NCI-H446 (cell line): ENCODE measurements around the gene OMP.
A peak's percentile ranks its signal among the peaks of the same experiment; 100 is the strongest.

Experiments
- DNase-seq, 2 experiments: peaks; one replicate each; lab custom pipeline; 2025; lab: John Stamatoyannopoulos, UW

The OMP gene

DNA sequence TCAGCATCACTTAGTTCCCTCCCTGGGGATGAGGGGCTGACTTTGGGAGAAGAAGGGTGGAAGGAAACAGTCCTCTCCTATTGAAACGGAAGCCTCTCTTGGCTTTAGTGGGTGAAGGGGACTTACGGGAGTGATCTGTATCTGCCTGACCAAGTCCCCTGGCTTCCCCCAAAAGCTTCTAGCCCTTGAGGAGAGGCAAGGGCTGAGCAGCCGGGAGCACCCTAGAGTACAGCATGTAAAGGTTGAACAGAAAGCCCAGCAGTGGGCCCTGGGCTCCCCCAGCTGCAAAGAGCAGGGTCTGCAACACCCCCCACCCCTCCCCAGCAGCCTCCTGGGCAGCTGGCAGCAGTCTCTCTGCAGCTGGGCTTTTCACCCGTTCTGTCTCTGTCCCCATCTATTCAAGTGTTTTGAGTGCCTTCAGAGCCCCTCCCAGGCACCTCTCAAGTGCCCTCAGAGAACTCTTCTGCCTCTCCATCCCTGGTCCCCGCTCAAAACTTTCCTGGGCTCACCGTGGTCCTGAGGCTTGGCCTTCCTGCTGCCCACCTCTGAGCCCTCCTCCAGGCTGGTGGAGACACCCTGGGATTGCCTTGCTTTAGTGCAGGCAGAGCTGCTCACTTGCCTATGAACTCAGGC lies 33.2 kb upstream of the OMP start:
- no peak for DNase-seq

DNA sequence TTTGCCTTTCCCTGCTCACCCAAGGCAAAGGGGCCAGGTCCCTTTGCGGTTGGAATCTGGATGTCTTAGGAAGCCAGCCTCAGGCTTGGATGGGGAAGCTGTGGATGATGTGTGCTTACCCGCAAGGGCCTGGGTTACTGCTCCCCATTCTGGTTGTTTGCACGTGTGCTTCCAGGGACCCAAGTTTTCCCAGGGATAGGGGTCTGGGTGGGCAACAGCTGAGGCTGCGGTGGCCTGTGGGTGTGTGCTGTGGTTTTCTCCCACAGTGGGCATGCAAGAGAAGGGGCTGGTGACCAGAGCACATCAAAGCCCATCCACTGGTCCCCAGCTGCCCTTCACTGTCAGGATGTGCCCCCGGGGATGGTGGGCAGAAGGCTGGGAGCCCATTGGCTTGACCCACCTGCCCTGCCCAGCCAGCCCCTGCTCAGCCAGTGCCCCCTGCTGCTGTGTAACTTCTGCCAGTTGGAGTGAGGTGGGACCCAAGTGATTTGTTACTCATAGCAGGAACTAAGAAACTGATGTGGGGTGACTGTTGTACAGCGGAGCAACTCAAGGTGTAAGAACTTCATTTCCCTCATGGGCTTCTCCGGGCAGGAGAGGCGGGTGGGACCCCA lies 32.6 kb upstream of the OMP start:
- DNase-seq: no peak

DNA sequence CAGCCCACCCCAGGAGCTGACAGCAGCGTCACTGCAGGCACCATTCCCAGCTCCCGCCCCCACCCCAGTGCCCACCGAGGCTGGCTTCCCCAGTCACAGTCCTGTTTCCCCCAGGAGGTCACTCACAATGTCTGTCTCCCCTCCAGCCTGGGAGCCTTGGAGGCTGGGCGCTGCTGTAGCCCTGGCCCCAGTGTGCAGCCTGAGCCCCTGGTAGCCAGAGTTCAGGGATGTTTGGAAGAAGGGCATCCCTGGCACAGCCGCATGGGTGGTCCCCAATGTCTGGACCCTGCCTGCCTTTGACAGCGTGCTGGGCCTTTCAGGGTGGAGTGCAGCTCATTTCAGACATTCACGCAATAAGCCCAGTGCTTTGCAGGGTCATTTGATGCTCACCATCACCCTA lies 31.6 kb upstream of the OMP start:
- no peak for DNase-seq

DNA sequence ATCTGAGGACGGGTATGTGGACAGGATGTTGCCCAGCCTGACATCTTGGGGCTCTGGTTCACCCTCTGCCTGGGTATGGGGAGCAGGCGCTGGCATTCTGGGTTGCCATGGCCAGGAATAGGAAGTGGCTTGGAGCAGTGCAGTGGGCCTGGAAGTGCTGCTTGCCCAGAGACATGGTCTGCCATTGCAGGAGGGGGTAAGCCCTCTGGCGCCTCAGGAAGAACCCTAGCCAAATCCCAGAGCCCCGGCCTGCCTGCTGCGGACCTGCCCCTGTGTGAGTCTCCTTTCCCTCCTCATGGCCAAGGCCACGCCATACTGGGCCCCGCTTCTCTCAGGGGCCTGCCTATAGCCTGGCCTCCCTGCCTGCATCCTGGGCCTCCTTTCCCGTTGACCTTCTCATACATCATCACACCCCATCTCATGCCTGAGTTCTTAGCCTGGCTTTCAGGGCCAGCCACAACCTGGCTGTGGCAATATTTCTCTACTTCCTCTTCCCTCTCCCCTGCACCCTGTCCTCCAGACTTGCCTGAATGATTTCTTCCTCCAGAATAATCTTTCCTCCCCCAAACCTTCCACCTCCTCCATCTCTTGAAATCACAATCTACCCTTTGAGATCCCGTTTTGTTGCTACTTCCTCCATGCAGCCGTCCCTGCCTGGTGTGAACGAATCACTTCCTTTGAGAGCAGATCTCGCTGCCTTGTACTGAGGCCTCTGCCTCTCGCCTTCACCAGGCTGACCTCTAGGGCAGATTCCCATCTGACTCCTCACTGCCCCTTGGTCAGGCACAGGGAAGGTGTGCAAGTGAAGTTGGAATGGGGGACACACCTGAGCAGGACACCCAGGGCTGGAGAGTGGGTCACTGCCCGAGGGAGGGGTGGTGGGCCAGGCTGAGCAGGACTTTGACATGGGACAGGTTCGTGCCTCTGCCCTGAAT lies 30.7 kb upstream of the OMP start:
- DNase-seq: no peak

DNA sequence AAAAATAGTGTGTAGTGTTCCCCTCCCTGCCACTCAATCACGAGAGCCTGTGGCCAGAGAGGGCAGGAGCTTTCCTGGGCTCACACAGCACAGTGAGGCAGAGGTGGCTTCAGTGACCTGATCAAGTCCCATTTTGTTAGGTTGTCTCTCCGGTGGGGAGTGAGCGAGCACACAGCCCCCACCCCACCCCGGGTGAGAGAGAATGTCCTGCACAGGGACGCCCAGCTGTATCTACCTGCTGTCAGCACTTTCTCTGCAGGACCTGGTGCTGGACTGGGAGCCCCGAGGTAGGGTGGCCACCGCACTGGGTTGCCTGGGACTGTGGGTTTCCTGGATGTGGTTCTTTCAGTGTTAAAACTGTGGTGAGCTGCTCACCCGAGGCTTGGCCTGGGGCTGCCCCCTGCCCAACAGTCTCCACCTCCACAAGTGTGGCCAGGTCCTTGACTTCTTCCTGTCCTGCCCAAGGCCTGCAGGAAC lies 29.8 kb upstream of the OMP start:
- no peak for DNase-seq

DNA sequence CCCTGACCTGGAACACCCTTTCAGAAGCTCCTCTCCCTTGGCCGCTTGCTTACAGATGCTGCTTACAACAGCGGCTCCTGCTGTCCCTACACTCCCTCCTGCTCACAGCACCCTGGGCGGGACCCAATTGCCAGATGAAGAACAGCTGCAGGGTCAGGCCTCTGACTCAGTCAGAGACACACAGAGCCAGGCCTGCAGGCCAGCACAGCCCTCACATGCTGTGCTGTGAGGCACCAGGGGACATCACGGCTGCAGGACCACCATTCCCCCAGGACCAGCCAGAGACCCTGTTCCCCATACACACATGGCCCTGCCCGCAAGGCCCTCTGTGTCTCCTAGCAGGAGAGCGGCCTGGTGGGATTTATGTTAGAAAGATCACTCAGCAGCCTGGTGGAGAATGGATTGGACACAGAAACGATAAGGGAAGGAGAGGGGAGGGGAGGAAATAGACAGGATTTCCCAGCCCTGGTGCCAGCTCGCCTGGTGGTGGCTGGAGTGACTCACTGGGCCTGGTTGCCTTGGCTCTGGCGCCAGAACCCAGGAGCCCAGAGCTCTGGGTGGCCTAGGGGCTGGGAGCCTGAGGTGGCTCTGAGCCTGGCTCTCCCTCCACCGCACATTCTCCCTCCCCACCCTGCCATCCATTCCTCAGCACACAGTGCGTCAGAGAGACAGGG lies 29.2 kb upstream of the OMP start:
- DNase-seq: peak in 1 of 2 experiments; percentile 68

DNA sequence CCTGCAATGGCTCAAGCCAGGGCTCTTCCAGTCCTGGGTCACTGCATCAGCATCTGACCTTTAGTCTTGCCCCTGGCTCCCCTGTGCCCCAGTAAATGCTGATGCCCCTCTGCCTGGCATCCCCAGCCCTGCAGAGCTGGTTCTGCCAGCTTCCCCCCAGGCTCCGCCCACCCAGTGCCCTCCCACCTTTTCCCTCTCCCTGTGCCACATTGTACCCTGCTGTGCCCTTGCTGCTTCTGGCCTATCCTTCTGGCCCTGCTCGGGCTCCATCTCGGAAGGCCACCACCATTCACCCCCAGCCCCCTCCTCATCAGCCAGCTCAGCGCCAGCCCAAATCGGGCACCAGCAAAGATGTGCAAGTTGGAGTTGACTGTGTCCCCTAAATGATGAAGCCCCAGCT lies 28.4 kb upstream of the OMP start:
- DNase-seq: peak in 1 of 2 experiments; percentile 11

DNA sequence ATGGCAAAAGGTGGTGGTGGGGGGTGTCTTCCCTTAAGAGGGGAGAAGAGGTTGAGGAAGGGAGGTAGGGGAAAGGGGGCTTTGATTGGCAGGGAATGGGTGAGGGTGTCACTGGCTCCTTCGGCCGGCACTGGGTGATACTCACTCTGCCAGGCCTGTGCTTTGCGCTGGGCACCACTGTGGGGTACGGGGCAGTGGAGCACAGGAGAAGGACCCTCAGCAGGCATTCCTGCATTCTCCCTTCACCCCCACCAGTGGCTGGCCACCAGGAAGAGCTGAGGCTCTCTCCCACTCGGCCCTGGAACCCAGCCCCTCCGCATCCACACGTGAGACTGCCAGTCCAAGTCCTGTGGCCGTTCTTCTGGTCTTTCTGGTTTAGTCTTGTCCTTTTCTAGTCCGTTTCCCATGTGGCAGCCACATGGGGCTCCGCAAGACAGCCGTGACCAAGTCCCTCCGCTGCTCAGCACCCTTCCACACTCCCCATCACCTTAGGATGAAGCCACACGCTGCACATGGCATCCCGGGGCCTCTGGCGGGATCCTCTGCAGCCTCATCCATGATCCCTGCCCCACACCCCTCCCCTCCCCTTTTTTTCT lies 27.9 kb upstream of the OMP start:
- no peak for DNase-seq

DNA sequence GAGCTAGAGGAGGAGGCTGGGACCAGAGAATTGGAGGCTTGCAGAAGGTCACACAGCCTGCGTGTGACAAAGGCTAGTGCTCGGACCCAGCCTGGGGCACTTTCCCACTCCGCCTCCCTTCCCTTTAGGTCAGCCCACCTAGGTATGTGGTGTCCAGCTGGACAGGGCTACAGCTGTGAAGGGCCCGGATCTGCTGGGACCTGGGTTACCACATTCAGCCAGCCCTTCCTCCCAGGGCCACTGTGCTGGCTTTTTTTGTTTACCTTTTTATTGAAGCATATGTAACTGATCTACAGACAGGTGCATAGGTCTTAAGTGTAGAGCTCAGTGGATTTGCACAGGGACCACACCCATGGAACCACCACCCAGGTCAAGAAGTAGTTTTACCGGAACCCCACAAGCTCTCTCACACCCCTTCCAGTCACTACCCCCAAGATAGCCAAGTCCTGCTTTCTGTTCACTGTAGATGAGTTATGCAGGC lies 27.2 kb upstream of the OMP start:
- DNase-seq: no peak

DNA sequence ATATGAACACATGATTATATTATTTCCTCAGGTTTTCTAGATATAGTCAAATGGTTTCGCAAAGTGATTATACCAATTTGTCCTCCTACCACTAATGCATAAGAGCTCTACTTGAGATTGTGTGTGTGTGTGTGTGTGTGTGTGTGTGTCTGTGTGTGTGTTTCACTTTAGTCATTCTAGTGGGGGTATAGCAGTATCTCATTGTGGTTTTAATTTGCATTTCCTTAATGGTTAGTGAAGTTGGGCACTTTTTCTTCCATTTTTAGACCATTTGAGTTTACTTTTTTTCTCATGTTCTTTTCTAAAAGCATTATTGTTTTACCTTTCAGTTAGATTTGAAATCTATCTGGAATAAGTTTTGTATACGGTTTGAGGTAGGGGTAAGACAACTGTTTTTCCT lies 23.0 kb upstream of the OMP start:
- no peak for DNase-seq

DNA sequence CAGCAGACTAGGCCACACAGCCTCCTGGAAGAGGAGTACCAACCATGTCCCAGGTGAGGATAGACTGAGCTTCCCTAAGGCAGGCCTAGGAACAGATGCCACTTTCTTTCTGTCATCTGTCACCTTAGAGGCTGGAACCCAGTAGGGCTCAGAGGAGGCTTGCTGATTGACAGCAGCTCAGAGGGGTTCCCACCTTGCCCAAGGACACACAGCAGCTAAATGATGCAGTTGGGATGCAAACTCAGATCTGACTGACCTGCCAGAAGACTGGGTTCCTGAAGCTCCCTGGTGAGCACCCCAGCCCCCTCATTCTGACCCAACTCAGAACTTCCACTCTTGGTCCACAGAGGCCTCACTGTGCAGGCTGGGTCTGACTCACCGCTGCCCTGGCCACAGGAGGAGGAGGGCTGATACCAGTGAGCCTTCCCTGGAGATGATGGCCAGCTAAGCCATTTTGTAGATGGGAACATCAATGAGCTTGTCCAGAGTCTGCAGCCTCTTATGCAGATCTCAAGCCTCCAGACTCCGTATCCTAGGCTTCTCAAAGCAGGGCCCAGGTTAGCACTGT lies 21.9 kb upstream of the OMP start:
- DNase-seq: no peak

DNA sequence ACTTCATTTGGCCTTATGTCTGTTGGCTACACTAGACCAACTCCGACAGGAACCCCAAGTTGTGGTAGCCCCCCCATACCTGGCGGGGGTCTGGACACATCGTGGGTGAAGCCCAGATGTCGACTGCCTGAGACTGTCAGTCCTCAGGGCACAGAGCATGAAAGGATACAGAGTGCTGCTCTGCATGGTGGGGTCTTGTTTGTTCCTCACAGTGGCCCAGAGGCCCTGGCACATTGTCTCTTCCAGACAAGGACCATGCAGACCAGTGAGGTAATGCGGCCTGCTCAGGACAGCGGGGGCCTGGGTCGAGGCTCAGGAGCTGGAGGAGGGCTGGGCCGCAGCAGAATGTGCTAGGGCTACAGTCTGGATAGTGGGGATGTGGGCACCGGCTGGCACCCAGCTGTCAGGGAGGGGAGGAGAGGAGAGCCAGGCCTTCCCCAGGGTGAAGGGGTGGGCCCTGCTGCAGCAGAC lies 21.2 kb upstream of the OMP start:
- DNase-seq: no peak

DNA sequence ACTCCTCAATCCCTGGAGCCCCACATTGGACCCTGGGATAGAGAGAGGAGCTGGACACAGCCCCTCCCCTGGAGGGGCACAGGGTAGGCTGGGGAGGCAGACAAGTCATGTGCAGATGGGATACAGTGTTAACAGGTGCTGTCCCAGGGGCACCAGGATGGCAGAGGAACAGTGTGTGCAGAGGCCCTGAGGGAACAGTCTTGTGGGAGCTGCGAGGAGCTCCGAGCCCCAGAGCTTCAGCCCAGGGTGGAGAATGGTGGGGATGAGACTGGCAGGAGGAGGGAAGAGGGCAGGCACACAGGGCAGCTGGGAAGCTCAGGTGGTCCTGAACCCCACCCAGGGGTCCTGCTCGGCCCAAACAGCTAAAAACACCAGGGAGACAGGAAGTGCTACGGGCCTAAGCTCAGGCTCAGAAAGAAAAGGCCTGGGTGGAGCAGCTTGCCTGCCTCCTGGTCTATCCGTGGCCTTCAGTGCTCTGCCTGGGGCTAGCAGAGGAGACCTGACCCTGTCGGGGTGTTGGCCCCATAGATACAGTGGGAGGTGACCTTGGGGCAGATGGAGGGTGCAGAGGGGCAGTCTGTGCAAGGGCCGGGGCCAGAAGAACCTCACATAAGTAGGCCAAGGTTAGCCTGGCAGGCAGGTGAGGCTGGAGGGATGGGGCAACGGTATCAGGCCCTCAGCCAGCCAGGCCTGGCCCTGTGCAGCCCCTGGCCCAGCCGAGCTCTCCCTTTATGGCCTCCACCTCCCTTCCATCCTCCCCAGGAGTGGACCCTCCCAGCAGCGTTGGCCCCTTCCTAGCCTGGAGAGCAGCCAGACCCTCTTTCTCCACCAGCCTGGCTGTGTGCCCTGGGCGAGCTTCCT lies 20.4 kb upstream of the OMP start:
- no peak for DNase-seq

DNA sequence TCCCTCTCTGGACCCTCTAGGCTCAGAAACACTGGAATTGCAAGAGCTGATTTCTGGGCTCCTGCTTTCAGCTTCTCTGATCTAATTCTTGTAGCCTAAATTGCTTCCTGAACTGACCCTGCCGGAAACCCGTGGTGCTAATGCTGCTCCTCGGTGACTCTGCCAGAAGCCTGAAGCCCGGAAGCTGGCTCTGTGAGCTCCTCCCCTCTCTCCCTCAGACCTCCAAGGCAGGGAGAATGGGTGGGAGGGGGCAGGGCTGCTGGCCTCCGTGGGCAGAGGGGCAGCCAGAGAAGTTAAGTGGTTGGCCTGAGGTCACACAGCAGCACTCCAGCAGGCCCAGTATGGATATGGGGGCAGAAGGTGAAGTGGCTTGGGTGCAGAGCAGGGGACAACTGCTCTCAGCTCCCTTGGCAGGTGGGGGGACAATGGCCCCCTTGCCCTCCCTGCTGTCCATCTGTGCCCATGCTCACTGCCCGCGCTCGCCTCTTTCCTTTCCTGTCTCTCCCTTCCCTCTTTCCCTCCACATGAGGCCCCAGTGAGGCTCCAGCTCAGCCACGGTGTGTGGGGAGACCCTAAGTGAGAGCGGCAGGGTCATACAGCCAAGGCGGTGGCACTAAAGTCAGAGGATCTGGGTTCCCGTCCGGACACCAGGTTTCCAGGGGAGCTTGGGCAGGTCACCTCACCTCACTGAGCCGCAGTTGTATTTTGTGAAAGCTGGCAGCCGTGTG lies 19.6 kb upstream of the OMP start:
- DNase-seq: no peak

DNA sequence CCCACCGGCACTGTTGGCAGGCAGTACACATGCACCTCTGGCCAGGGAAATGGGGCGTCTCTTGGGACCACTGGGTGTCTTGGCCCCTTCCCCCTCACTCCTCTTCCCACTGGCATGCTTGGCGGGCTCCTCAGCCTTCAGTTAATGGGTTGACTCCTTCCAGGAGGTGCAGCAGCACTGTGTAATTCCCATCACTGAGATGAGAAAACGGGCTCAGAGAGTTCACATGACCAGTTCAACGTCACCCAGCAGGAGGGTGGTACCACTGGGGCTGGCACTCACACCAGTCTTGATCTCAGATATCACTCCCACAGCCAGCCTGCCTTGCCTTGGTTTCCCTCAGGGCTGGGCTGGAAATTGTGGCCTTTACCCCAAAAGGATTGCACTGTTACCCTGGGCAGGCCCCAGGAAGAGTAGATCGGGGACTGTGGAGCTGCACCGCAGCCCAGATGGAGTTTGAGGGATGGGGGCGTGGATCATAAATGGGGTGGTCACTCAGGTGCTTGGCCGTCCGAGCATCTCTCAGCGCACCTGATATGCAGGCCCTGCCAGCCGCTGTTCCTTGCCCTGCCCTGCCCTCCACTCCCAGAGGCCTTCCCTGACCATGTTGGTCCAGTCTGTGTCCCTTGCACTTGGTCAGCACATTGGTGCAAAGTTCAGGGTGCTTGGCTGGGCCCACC lies 18.9 kb upstream of the OMP start:
- no peak for DNase-seq

DNA sequence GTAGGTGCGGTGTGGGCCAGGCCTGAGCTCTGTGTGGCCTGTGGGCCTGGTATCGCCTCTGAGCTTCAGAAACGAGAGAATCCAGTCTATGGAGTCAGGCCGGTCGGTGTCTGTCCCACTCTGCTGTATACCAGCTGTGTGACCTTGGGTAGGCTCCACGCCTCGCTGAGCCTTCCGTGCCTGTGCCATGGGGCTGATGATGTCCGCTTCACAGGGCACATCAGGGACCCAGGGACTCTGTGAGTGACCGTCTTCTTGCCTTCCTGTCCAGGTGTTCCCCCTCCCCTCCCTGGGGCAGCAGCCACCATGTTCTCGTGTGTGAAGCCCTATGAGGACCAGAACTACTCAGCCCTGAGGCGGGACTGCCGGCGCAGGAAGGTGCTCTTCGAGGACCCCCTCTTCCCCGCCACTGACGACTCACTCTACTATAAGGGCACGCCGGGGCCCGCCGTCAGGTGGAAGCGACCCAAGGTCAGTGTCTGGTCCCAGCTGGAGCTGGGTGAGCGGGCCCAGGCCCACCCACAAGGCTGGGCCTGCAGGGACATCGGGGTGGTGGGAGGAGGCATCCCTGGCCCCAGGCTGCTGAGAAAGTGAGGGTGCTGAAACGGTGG lies 18.0 kb upstream of the OMP start:
- no peak for DNase-seq

DNA sequence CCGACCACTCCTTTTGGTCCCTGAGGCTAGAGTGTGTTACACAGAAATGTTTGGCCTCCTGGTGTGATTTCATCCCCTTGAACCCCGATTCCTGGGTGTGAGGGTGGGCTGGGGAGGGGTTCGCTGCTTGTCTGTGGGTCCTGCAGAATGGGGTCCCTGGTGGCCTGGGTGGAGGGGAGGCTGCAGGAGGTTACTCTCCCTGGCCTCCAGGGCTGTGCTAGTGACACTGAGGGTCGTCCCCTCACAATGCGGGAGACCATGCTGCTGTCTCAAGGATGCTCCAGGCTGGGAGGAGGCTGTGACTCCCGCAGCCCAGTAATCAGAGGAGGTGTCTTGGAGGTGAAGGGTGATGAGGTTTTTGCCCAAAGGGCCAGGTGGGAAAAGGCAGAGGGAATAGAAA lies 17.0 kb upstream of the OMP start:
- DNase-seq: no peak
